Measurements from ENCODE around the gene CERS6. TPM values are rescaled to one million over a fixed set of nuclear protein-coding genes. Genes with fewer than 3 reads are reported as not detected.

Gene CERS6
- total and polyA plus RNA-seq, 10 donors: 2.5 to 22.3 (median 12.8) TPM

DNA sequence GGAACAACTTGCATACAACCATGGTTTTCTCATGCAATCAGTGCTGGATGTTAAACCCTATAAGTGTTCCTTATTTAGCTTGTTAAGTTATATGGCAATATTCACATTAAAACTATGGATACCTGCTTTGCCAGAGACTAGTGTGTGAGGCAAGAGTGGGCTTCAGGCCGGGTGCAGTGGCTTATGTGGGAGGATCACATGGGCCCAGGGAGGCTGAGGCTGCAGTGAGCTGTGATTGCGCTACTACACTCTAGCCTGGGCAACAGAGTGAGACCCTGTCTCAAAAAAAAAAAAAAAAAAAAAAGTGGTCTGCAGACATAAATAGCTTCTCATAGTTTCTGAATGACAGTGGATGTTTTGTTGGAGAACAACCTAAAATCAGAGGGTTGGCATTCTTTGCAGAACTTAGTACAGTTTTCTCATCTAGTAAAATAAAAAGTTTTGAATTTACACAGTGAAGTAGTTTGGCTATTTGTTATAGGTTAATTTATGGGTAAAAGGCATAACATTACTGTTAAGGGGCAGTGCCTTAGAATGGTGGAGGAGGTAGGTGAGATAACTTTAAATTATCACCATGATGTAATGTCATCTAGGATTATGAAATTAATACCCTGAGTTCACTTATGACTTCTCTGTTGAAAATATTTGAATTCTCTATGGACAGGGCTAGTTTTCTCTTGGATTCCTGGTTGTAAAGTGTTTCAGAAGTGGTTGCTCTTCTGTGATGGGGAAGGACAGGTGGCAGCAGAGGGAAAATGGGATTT lies 5.3 kb downstream of the CERS6 start:
- H3K27me3 ChIP-seq (replicated peaks in 1 of 7): peaks cover 0 to 5% (median 0%) of the 10 kb centered on the region in 7 donors
- 53 to 83% (median 76%) methylated on average over 2 of the region's 2 CpGs for WGBS, 5 donors
- DNase-seq: no peak
- TF ChIP-seq, protein P1, sequence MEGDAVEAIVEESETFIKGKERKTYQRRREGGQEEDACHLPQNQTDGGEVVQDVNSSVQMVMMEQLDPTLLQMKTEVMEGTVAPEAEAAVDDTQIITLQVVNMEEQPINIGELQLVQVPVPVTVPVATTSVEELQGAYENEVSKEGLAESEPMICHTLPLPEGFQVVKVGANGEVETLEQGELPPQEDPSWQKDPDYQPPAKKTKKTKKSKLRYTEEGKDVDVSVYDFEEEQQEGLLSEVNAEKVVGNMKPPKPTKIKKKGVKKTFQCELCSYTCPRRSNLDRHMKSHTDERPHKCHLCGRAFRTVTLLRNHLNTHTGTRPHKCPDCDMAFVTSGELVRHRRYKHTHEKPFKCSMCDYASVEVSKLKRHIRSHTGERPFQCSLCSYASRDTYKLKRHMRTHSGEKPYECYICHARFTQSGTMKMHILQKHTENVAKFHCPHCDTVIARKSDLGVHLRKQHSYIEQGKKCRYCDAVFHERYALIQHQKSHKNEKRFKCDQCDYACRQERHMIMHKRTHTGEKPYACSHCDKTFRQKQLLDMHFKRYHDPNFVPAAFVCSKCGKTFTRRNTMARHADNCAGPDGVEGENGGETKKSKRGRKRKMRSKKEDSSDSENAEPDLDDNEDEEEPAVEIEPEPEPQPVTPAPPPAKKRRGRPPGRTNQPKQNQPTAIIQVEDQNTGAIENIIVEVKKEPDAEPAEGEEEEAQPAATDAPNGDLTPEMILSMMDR (IDR thresholded peaks at IDR 0.05 in 8 of 11, conservative IDR thresholded peaks at IDR 0.05 in 3 of 11): no peak
- TF ChIP-seq POLR2AphosphoS5 (IDR thresholded peaks at IDR 0.05): no peak
- no peak for TF ChIP-seq POLR2A (IDR thresholded peaks at IDR 0.05)
- intact Hi-C loops (cut with DNase I; ENCODE audit: low total_unique reads): no loop called here
- peaks cover 4 to 62% (median 28%) of the 10 kb centered on the region in 6 donors for H3K4me1 ChIP-seq
- H3K27ac ChIP-seq: no peak overlapping the region
- no peaks in the 10 kb centered on the region for H3K36me3 ChIP-seq
- H3K9me3 ChIP-seq: no peaks in the 10 kb centered on the region
- H3K4me3 ChIP-seq: no peak overlapping the region

DNA sequence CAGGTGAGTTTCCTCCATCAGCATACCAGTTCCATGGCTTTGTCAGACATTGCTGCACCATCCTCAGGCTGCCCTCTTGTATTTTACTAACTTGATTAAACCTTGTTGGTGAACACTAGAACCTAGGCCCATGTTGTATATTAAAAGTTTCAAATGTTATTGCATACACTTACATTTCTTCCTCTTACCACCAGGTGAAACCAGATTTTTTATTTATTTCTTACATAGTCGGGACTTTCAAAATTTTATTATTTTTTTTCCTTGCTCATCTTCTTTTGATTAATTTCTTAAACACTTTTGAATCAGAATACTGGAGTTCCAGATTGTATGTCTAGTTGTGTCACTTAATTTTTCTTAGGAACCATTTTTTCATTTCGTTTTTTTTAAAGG lies 5.9 kb downstream of the CERS6 start:
- Histone ChIP-seq H3K27ac (no peak overlapping the region), H3K27me3 (replicated peaks in 1 of 7) (peaks cover 0 to under 1% (median 0%) of the 10 kb centered on the region in 7 donors), H3K4me1 (peaks cover 10 to 62% (median 30%) of the 10 kb centered on the region in 6 donors), H3K9me3 (no peaks in the 10 kb centered on the region), H3K36me3 (no peaks in the 10 kb centered on the region), H3K4me3 (no peak overlapping the region)
- 92 to 98% (median 94%) methylated on average over 2 of the region's 2 CpGs for WGBS, 5 donors
- intact Hi-C loops (cut with DNase I; ENCODE audit: low total_unique reads): no loop called here
- DNase-seq: no peak
- TF ChIP-seq, protein P1 (IDR thresholded peaks at IDR 0.05 in 8 of 11, conservative IDR thresholded peaks at IDR 0.05 in 3 of 11): no peak
- TF ChIP-seq POLR2A (IDR thresholded peaks at IDR 0.05) (no peak), POLR2AphosphoS5 (IDR thresholded peaks at IDR 0.05) (no peak)

DNA sequence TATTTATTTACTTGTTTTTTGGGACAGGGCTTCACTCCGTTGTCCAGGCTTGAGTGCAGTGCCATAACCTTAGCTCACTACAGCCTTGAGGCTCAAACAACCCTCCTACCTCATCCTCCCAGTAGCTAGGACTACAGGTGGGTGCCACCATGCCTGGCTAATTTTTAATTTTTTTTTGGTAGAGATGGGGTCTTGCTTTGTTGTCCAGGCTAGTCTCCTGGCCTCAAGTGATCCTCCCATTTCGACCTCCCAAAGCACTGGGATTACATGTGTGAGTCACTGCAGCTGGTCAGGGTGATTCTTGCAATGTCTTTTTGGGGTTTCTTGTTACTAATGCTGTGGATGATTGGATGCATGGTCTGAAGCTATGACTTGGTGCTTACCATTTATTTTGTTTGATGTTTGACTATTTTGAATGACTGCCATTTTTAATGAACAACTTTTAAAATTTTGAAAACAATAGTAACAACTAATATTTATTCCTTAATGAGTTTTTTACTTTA lies 6.5 kb downstream of the CERS6 start:
- Histone ChIP-seq H3K4me1 (peaks cover 14 to 62% (median 29%) of the 10 kb centered on the region in 6 donors), H3K36me3 (no peaks in the 10 kb centered on the region), H3K27ac (no peak overlapping the region), H3K27me3 (replicated peaks in 1 of 7) (no peaks in the 10 kb centered on the region), H3K9me3 (no peaks in the 10 kb centered on the region), H3K4me3 (no peak overlapping the region)
- intact Hi-C loops (cut with DNase I; ENCODE audit: low total_unique reads): no loop called here
- TF ChIP-seq POLR2A (IDR thresholded peaks at IDR 0.05) (no peak), POLR2AphosphoS5 (IDR thresholded peaks at IDR 0.05) (no peak)
- TF ChIP-seq, protein P1 (IDR thresholded peaks at IDR 0.05 in 8 of 11, conservative IDR thresholded peaks at IDR 0.05 in 3 of 11): no peak
- DNase-seq: no peak
- WGBS, 5 donors: 91 to 97% (median 93%) methylated on average over 2 of the region's 2 CpGs

DNA sequence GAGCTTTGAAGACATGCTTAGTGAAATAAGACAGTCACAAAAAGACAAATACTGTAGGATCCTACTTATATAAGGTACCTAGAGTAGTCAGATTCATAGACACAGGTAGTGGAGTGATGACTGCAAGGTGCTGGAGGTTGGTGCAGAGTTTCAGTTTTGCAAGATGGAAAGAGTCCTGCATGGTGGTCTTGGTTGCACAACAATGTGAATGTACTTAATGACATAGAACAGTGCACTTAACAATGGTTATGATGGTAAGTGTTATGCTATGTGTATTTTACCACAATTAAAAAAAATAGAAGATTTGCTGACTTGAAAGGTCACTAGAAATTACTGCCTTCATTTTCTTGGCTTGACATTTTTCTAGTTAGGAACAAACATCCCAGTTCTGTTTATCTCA lies 9.5 kb downstream of the CERS6 start:
- Histone ChIP-seq H3K36me3 (no peaks in the 10 kb centered on the region), H3K27ac (no peak overlapping the region), H3K9me3 (no peaks in the 10 kb centered on the region), H3K27me3 (replicated peaks in 1 of 7) (no peaks in the 10 kb centered on the region), H3K4me1 (peaks cover 14 to 68% (median 32%) of the 10 kb centered on the region in 6 donors), H3K4me3 (no peak overlapping the region)
- intact Hi-C loops (cut with DNase I; ENCODE audit: low total_unique reads): no loop called here
- no peak for TF ChIP-seq POLR2A (IDR thresholded peaks at IDR 0.05)
- no peak for DNase-seq

Data from spleen (tissue), 11 donors.